Hepatocyte (in vitro differentiated cells): ENCODE measurements around the gene CTSD. TPM values are rescaled to one million over a fixed set of nuclear protein-coding genes. Genes with fewer than 3 reads are reported as not detected.
"Not testable (repeated sequence)": the region's sequence is repeated elsewhere in the genome, so short reads cannot be mapped to it uniquely, and the experiment has no call there.

Experiments
- DNase-seq: peaks from one replicate; pipeline ENCODE4 v3.0.0-alpha.2; 2016; ENCODE audit warnings: low spot score
- H2AFZ ChIP-seq: fragments of 200-600 bp; sonication (generic); 2 replicates; pipeline ENCODE4 v1.6.0; 2016; ENCODE audit warnings: antibody characterized with exemption, mild to moderate bottlenecking
- H3K27ac ChIP-seq: fragments of 200-600 bp; sonication (generic); 2 replicates; pipeline ENCODE4 v1.5.1; 2016; ENCODE audit warnings: mild to moderate bottlenecking
- H3K27me3 ChIP-seq: fragments of 200-600 bp; sonication (generic); 2 replicates; pipeline ENCODE4 v1.6.1; 2016
- H3K36me3 ChIP-seq: fragments of 200-600 bp; sonication (generic); replicated peaks from 2 replicates; pipeline ENCODE4 v1.5.1; 2016; ENCODE audit warnings: low read depth; ENCODE audit not compliant: insufficient read depth
- H3K4me1 ChIP-seq: fragments of 200-600 bp; sonication (generic); 2 replicates; pipeline ENCODE4 v1.5.1; 2016; ENCODE audit warnings: mild to moderate bottlenecking, moderate library complexity; ENCODE audit not compliant: insufficient read depth
- H3K4me2 ChIP-seq: fragments of 200-600 bp; sonication (generic); 2 replicates; pipeline ENCODE4 v1.6.0; 2016
- H3K4me3 ChIP-seq: fragments of 200-600 bp; sonication (generic); 2 replicates; pipeline ENCODE4 v1.5.1; 2016; ENCODE audit warnings: mild to moderate bottlenecking
- H3K79me2 ChIP-seq: fragments of 200-600 bp; sonication (generic); 2 replicates; pipeline ENCODE4 v1.6.0; 2017; ENCODE audit warnings: mild to moderate bottlenecking
- H3K9me2 ChIP-seq: fragments of 200-600 bp; sonication (generic); replicated peaks from 2 replicates; pipeline ENCODE4 v1.6.0; 2017; ENCODE audit warnings: mild to moderate bottlenecking; ENCODE audit not compliant: insufficient read depth
- H3K9me3 ChIP-seq: fragments of 200-600 bp; sonication (generic); 2 replicates; pipeline ENCODE4 v1.5.1; 2016; ENCODE audit warnings: low read depth, mild to moderate bottlenecking
- H4K20me1 ChIP-seq: fragments of 200-600 bp; sonication (generic); 2 replicates; pipeline ENCODE4 v1.6.0; 2016; ENCODE audit warnings: mild to moderate bottlenecking; ENCODE audit not compliant: insufficient read depth, poor library complexity, severe bottlenecking
- CTCF ChIP-seq: fragments of 200-600 bp; sonication (generic); IDR thresholded peaks from 2 replicates; pipeline ENCODE4 v1.5.1; 2016; ENCODE audit warnings: antibody characterized with exemption, mild to moderate bottlenecking; ENCODE audit not compliant: poor library complexity
- EZH2 ChIP-seq: fragments of 200-600 bp; sonication (generic); IDR thresholded peaks from 2 replicates; pipeline ENCODE4 v1.6.1; 2016; ENCODE audit warnings: antibody characterized with exemption, mild to moderate bottlenecking, borderline replicate concordance
- EZH2phosphoT487 ChIP-seq: fragments of 200-600 bp; sonication (generic); IDR thresholded peaks from one replicate; pipeline ENCODE4 v1.6.1; 2018; ENCODE audit warnings: antibody characterized with exemption, mild to moderate bottlenecking, low read depth, moderate library complexity; ENCODE audit not compliant: unreplicated experiment, severe bottlenecking
- WGBS: methylation state at CpG from one replicate; pipeline ENCODE4 v1.1.6; 2016; ENCODE audit warnings: low lambda C conversion rate; ENCODE audit errors: missing lambda C conversion rate; 5-methylcytosine and 5-hydroxymethylcytosine counted together
- polyA plus RNA-seq: library from polyadenylated mRNA; unstranded; fragments of >200 nt; fragmentation: Nextera tagmentation; extraction: Ambion mirVana; gene quantifications from 2 replicates; pipeline ENCODE4 v1.2.1, GENCODE V29; 2016
- total RNA-seq: library from RNA; depleted of rRNA; stranded (reverse); fragments of >200 nt; gene quantifications from 2 replicates; pipeline ENCODE4 v1.2.3, GENCODE V29; 2014

The CTSD gene
- total and polyA plus RNA-seq, 2 experiments from 2014 or later: 562 to 1,283 TPM

- TF ChIP-seq EZH2: no peak
- no peak for TF ChIP-seq CTCF
- no peak for TF ChIP-seq EZH2phosphoT487
- Histone ChIP-seq H4K20me1 (no peaks in the 10 kb centered on the region), H3K4me3 (no peak overlapping the region), H3K27ac (no peak overlapping the region), H3K79me2 (no peaks in the 10 kb centered on the region), H3K36me3 (no peaks in the 10 kb centered on the region), H3K4me1 (peaks cover 5% of the 10 kb centered on the region), H3K9me3 (no peaks in the 10 kb centered on the region), H3K9me2 (no peaks in the 10 kb centered on the region), H2AFZ (no peak overlapping the region), H3K4me2 (no peak overlapping the region), H3K27me3 (no peaks in the 10 kb centered on the region)
- DNase-seq: no peak
- WGBS: 78% methylated on average over 5 of the region's 5 CpGs
Observed at GRCh38 chr11:1770528-1770927, 6.8 kb upstream of the CTSD start.

- Histone ChIP-seq H3K4me1 (peaks cover 5% of the 10 kb centered on the region), H3K4me3 (no peak overlapping the region), H4K20me1 (no peaks in the 10 kb centered on the region), H3K4me2 (no peak overlapping the region), H3K9me2 (no peaks in the 10 kb centered on the region), H2AFZ (no peak overlapping the region), H3K27ac (no peak overlapping the region), H3K36me3 (no peaks in the 10 kb centered on the region), H3K27me3 (no peaks in the 10 kb centered on the region), H3K79me2 (no peaks in the 10 kb centered on the region), H3K9me3 (no peaks in the 10 kb centered on the region)
- no peak for DNase-seq
- TF ChIP-seq CTCF: no peak
- TF ChIP-seq EZH2: no peak
- TF ChIP-seq EZH2phosphoT487: no peak
- 91% methylated on average over 7 of the region's 7 CpGs for WGBS
Observed at GRCh38 chr11:1770061-1770460, 6.3 kb upstream of the CTSD start.

GRCh38 chr11:1769304-1769936 lies 5.7 kb upstream of the CTSD start:
- H3K9me2 ChIP-seq, H3K9me3 ChIP-seq, H3K4me1 ChIP-seq, DNase-seq, H3K4me3 ChIP-seq, H3K36me3 ChIP-seq, H3K27me3 ChIP-seq, H4K20me1 ChIP-seq, H3K27ac ChIP-seq, H3K4me2 ChIP-seq, H2AFZ ChIP-seq, H3K79me2 ChIP-seq: not testable (repeated sequence)
- WGBS: 72% methylated on average over 9 of the region's 9 CpGs

- 97% methylated on average over 6 of the region's 7 CpGs for WGBS
- Histone ChIP-seq H3K4me1 (peaks cover 9% of the 10 kb centered on the region), H3K4me3 (no peak overlapping the region), H2AFZ (no peak overlapping the region), H3K27me3 (no peaks in the 10 kb centered on the region), H3K36me3 (no peaks in the 10 kb centered on the region), H3K27ac (no peak overlapping the region), H4K20me1 (no peaks in the 10 kb centered on the region), H3K79me2 (peaks cover 6% of the 10 kb centered on the region), H3K9me3 (no peaks in the 10 kb centered on the region), H3K4me2 (no peak overlapping the region), H3K9me2 (no peaks in the 10 kb centered on the region)
- TF ChIP-seq EZH2 (no peak), EZH2phosphoT487 (no peak), CTCF (no peak)
- no peak for DNase-seq
Observed at GRCh38 chr11:1768141-1768469, 4.4 kb upstream of the CTSD start.
